MM.1S (cell line): ENCODE data around the gene COL6A3.

Source experiments
- DNase-seq: peaks from one replicate; pipeline ENCODE4 v3.0.0-alpha.2; 2015
- H2AFZ ChIP-seq: fragments of 300-600 bp; sonication (generic); 2 replicates; pipeline ENCODE4 v1.6.0; 2016; ENCODE audit warnings: antibody characterized with exemption, low read length
- H3F3A ChIP-seq: fragments of 300-600 bp; sonication (generic); 2 replicates; pipeline ENCODE4 v1.6.1; 2016; ENCODE audit warnings: mild to moderate bottlenecking, antibody characterized with exemption, low read length, moderate library complexity, mixed read lengths; ENCODE audit not compliant: insufficient read depth
- H3K27ac ChIP-seq: fragments of 300-600 bp; sonication (generic); 2 replicates; pipeline ENCODE4 v1.5.1; 2016; ENCODE audit warnings: mild to moderate bottlenecking, low read length
- H3K27me3 ChIP-seq: fragments of 300-600 bp; sonication (generic); replicated peaks from 2 replicates; pipeline ENCODE4 v1.6.0; 2016; ENCODE audit warnings: low read length; ENCODE audit not compliant: insufficient read depth
- H3K36me3 ChIP-seq: fragments of 300-600 bp; sonication (generic); replicated peaks from 2 replicates; pipeline ENCODE4 v1.6.1; 2016; ENCODE audit warnings: mild to moderate bottlenecking, low read length, mixed read lengths; ENCODE audit not compliant: insufficient read depth
- H3K4me1 ChIP-seq: fragments of 300-600 bp; sonication (generic); 2 replicates; pipeline ENCODE4 v1.6.1; 2016; ENCODE audit warnings: low read length, mixed read lengths
- H3K4me2 ChIP-seq: fragments of 300-600 bp; sonication (generic); 2 replicates; pipeline ENCODE4 v1.6.0; 2016; ENCODE audit warnings: low read depth, low read length
- H3K4me3 ChIP-seq: fragments of 300-600 bp; sonication (generic); 2 replicates; pipeline ENCODE4 v1.5.1; 2016; ENCODE audit warnings: low read length, mixed read lengths
- H3K79me2 ChIP-seq: fragments of 300-600 bp; sonication (generic); 2 replicates; pipeline ENCODE4 v1.6.1; 2016; ENCODE audit warnings: mixed run types, low read length, mixed read lengths
- H3K9ac ChIP-seq: fragments of 300-600 bp; sonication (generic); 2 replicates; pipeline ENCODE4 v1.6.1; 2016; ENCODE audit warnings: low read length, mixed read lengths
- H3K9me2 ChIP-seq: fragments of 300-600 bp; sonication (generic); replicated peaks from 2 replicates; pipeline ENCODE4 v1.6.1; 2016; ENCODE audit warnings: mild to moderate bottlenecking, low read length, mixed read lengths; ENCODE audit not compliant: insufficient read depth
- H3K9me3 ChIP-seq: fragments of 300-600 bp; sonication (generic); replicated peaks from 2 replicates; pipeline ENCODE4 v1.6.1; 2016; ENCODE audit warnings: mild to moderate bottlenecking, low read length, mixed read lengths; ENCODE audit not compliant: insufficient read depth
- H4K20me1 ChIP-seq: fragments of 300-600 bp; sonication (generic); 2 replicates; pipeline ENCODE4 v1.6.1; 2016; ENCODE audit warnings: mild to moderate bottlenecking, low read length, moderate library complexity, mixed read lengths; ENCODE audit not compliant: insufficient read depth
- CTCF ChIP-seq: fragments of 300-600 bp; sonication (generic); IDR thresholded peaks from 2 replicates; pipeline ENCODE4 v1.5.1; 2016; ENCODE audit warnings: antibody characterized with exemption, low read length, mixed read lengths
- EZH2 ChIP-seq: fragments of 300-600 bp; sonication (generic); optimal IDR thresholded peaks from 2 replicates; pipeline ENCODE3; 2017; ENCODE audit warnings: low read depth, mild to moderate bottlenecking, antibody characterized with exemption, low read length, mixed read lengths
- EZH2phosphoT487 ChIP-seq: fragments of 300-600 bp; sonication (generic); IDR thresholded peaks from 2 replicates; pipeline ENCODE4 v1.6.1; 2018; ENCODE audit warnings: antibody characterized with exemption, low read length

Gene COL6A3

GRCh38 chr2:237431837-237432236 is 17.9 kb upstream of the COL6A3 start:
- DNase-seq = no peak
- no peaks in the 10 kb centered on the region for H4K20me1 ChIP-seq
- peaks cover 7% of the 10 kb centered on the region; the same call in 1 of the 2 replicates for H3F3A ChIP-seq
- H3K79me2 ChIP-seq = no peaks in the 10 kb centered on the region
- H3K4me3 ChIP-seq = no peak overlapping the region
- no peak for TF ChIP-seq EZH2phosphoT487
- no peak for TF ChIP-seq CTCF
- TF ChIP-seq EZH2 = no peak
- H3K4me1 ChIP-seq = peaks cover 38% of the 10 kb centered on the region
- H2AFZ ChIP-seq = no peak overlapping the region
- H3K27me3 ChIP-seq = peaks cover 41% of the 10 kb centered on the region
- no peak overlapping the region for H3K4me2 ChIP-seq
- no peaks in the 10 kb centered on the region for H3K9me2 ChIP-seq
- no peaks in the 10 kb centered on the region for H3K36me3 ChIP-seq
- H3K27ac ChIP-seq = no peak overlapping the region
- no peaks in the 10 kb centered on the region for H3K9me3 ChIP-seq
- no peak overlapping the region for H3K9ac ChIP-seq

GRCh38 chr2:237431372-237431771 is 17.4 kb upstream of the COL6A3 start:
- Histone ChIP-seq H3K27ac (no peak overlapping the region), H3K9me3 (no peaks in the 10 kb centered on the region), H2AFZ (no peak overlapping the region), H3F3A (peaks cover 7% of the 10 kb centered on the region; the same call in 1 of the 2 replicates), H3K79me2 (no peaks in the 10 kb centered on the region), H3K4me3 (no peak overlapping the region), H3K9ac (no peak overlapping the region), H3K27me3 (peaks cover 41% of the 10 kb centered on the region), H3K9me2 (no peaks in the 10 kb centered on the region), H4K20me1 (no peaks in the 10 kb centered on the region), H3K4me1 (peaks cover 38% of the 10 kb centered on the region), H3K36me3 (no peaks in the 10 kb centered on the region), H3K4me2 (no peak overlapping the region)
- no peak for TF ChIP-seq EZH2
- no peak for TF ChIP-seq CTCF
- no peak for TF ChIP-seq EZH2phosphoT487
- no peak for DNase-seq

- Histone ChIP-seq H3K4me3 (no peak overlapping the region), H3K4me2 (no peak overlapping the region), H4K20me1 (no peaks in the 10 kb centered on the region), H3K4me1 (peaks cover 38% of the 10 kb centered on the region), H3F3A (peaks cover 7% of the 10 kb centered on the region; the same call in 1 of the 2 replicates), H3K9me2 (no peaks in the 10 kb centered on the region), H3K27me3 (peaks cover 37% of the 10 kb centered on the region), H3K27ac (no peak overlapping the region), H3K9me3 (no peaks in the 10 kb centered on the region), H3K36me3 (no peaks in the 10 kb centered on the region), H2AFZ (no peak overlapping the region), H3K79me2 (no peaks in the 10 kb centered on the region), H3K9ac (no peak overlapping the region)
- DNase-seq = no peak
- no peak for TF ChIP-seq CTCF
- no peak for TF ChIP-seq EZH2phosphoT487
- TF ChIP-seq EZH2 = no peak
These were observed 16.9 kb upstream of the COL6A3 start for GRCh38 chr2:237430861-237431260.
